GM12878 (cell line): ENCODE results near the gene PCF11.

Experiments used
- BACH1 ChIP-seq: fragments of 450-650 bp; IDR thresholded peaks from 2 replicates; pipeline ENCODE4 v1.6.1; 2017; ENCODE audit warnings: mild to moderate bottlenecking, borderline replicate concordance
- CEBPB ChIP-seq, 2 experiments: fragments of 150-350 bp in 1 of 2; IDR thresholded peaks; 2 replicates each; pipeline ENCODE4 v1.6.1; 2012 to 2014; ENCODE audit warnings: low read depth in 2 of 2, low read length in 2 of 2, borderline replicate concordance in 1 of 2, inconsistent platforms in 1 of 2
- CTCF ChIP-seq, 3 experiments: IDR thresholded peaks in 2 of 3; conservative IDR thresholded peaks in 1 of 3; 2 replicates each; pipeline ENCODE4 v1.5.1; 2011; ENCODE audit warnings: low read depth in 3 of 3, low read length in 3 of 3, mild to moderate bottlenecking in 3 of 3, control low read depth in 2 of 3, moderate library complexity in 2 of 3, inconsistent platforms in 1 of 3, mixed read lengths in 1 of 3; ENCODE audit not compliant: control insufficient read depth in 2 of 3, insufficient read depth in 1 of 3; ENCODE audit errors: extremely low read depth in 1 of 3
- EZH2 ChIP-seq: IDR thresholded peaks from 2 replicates; pipeline ENCODE4 v1.6.1; 2012; ENCODE audit warnings: low read depth, mild to moderate bottlenecking, control low read depth, inconsistent platforms, low read length, borderline replicate concordance; ENCODE audit not compliant: control insufficient read depth
- FOXK2 ChIP-seq: fragments of 450-650 bp; IDR thresholded peaks from 2 replicates; pipeline ENCODE4 v1.6.1; 2017; ENCODE audit warnings: mild to moderate bottlenecking, moderate library complexity
- NBN ChIP-seq: fragments of 450-650 bp; IDR thresholded peaks from 2 replicates; pipeline ENCODE4 v1.6.1; 2016
- POLR2A ChIP-seq: IDR thresholded peaks from 2 replicates; pipeline ENCODE4 v1.6.1; 2011; ENCODE audit warnings: low read depth, mild to moderate bottlenecking, low read length
- ZNF24 ChIP-seq: fragments of 450-650 bp; IDR thresholded peaks from 2 replicates; pipeline ENCODE4 v1.6.1; 2017; ENCODE audit warnings: antibody characterized with exemption, mild to moderate bottlenecking
- TF ChIP-seq, protein P1 (sequence below): fragments of 450-650 bp; IDR thresholded peaks from 2 replicates; pipeline ENCODE4 v1.6.1; 2017; ENCODE audit warnings: mild to moderate bottlenecking, moderate library complexity
- TF ChIP-seq, protein P2 (sequence below): IDR thresholded peaks from 2 replicates; pipeline ENCODE4 v1.6.1; 2011; ENCODE audit warnings: low read depth, low read length, improper control_type of control experiment, borderline replicate concordance

DNA sequence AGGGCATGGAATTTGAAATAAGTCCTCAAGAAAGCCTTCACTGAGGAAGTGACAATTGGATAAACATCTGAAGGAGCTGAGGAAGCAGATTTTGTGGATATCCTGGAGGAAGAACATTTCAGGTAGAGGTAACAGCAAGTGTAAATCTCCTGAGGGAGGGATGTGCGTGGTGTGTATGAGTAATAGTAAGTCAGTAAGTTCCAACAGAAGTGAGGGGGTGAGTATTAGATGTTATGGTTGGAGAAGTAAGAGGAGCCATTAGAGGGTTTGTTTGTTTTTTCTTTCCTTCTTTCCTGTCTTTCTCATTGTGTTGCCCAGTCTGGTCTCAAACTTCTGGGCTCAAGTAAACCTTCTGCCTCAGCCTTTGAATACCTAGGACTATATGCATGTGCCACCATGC, 65.6 kb downstream of the PCF11 start:
- TF ChIP-seq, protein P1, sequence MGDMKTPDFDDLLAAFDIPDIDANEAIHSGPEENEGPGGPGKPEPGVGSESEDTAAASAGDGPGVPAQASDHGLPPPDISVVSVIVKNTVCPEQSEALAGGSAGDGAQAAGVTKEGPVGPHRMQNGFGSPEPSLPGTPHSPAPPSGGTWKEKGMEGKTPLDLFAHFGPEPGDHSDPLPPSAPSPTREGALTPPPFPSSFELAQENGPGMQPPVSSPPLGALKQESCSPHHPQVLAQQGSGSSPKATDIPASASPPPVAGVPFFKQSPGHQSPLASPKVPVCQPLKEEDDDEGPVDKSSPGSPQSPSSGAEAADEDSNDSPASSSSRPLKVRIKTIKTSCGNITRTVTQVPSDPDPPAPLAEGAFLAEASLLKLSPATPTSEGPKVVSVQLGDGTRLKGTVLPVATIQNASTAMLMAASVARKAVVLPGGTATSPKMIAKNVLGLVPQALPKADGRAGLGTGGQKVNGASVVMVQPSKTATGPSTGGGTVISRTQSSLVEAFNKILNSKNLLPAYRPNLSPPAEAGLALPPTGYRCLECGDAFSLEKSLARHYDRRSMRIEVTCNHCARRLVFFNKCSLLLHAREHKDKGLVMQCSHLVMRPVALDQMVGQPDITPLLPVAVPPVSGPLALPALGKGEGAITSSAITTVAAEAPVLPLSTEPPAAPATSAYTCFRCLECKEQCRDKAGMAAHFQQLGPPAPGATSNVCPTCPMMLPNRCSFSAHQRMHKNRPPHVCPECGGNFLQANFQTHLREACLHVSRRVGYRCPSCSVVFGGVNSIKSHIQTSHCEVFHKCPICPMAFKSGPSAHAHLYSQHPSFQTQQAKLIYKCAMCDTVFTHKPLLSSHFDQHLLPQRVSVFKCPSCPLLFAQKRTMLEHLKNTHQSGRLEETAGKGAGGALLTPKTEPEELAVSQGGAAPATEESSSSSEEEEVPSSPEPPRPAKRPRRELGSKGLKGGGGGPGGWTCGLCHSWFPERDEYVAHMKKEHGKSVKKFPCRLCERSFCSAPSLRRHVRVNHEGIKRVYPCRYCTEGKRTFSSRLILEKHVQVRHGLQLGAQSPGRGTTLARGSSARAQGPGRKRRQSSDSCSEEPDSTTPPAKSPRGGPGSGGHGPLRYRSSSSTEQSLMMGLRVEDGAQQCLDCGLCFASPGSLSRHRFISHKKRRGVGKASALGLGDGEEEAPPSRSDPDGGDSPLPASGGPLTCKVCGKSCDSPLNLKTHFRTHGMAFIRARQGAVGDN, result no peak
- TF ChIP-seq, protein P2, sequence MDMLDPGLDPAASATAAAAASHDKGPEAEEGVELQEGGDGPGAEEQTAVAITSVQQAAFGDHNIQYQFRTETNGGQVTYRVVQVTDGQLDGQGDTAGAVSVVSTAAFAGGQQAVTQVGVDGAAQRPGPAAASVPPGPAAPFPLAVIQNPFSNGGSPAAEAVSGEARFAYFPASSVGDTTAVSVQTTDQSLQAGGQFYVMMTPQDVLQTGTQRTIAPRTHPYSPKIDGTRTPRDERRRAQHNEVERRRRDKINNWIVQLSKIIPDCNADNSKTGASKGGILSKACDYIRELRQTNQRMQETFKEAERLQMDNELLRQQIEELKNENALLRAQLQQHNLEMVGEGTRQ, result no peak
- TF ChIP-seq CTCF (IDR thresholded peaks at IDR 0.05 in 2 of 3, conservative IDR thresholded peaks at IDR 0.05 in 1 of 3; ENCODE audit: control insufficient read depth in 2 of 3, extremely low read depth in 1 of 3, insufficient read depth in 1 of 3, low read depth in 3 of 3, low read length in 3 of 3) (no peak), NBN (no peak), ZNF24 (no peak), EZH2 (no peak), BACH1 (no peak), FOXK2 (no peak), CEBPB (IDR thresholded peaks at IDR 0.05; ENCODE audit: borderline replicate concordance in 1 of 2, low read depth in 2 of 2, low read length in 2 of 2) (no peak), POLR2A (no peak)
